ENCODE results near the gene TSPYL4.

TSPYL4 gene

GRCh38 chr6:116255246-116255800, 1.4 kb upstream of the TSPYL4 start:
- Mint-ChIP-seq H3K4me3 (no peak overlapping the region), H3K36me3 (ENCODE audit: low read depth) (peaks cover 34% of the 10 kb centered on the region), H3K27ac (no peak overlapping the region), H3K9me3 (no peaks in the 10 kb centered on the region), H3K27me3 (no peaks in the 10 kb centered on the region), H3K4me1 (ENCODE audit: low read depth) (peaks cover 4% of the 10 kb centered on the region)
- no peak for DNase-seq

GRCh38 chr6:116254297-116255056, 602 bp upstream of the TSPYL4 start:
- H3K36me3 Mint-ChIP-seq (ENCODE audit: low read depth): peaks cover 32% of the 10 kb centered on the region
- no peaks in the 10 kb centered on the region for H3K27me3 Mint-ChIP-seq
- DNase-seq: no peak
- no peaks in the 10 kb centered on the region for H3K9me3 Mint-ChIP-seq
- H3K27ac Mint-ChIP-seq: no peak overlapping the region
- no peak overlapping the region for H3K4me3 Mint-ChIP-seq
- H3K4me1 Mint-ChIP-seq (ENCODE audit: low read depth): peaks cover 2% of the 10 kb centered on the region

GRCh38 chr6:116253188-116253504, 729 bp downstream of the TSPYL4 start:
- H3K27ac Mint-ChIP-seq: no peak overlapping the region
- H3K36me3 Mint-ChIP-seq (ENCODE audit: low read depth): peaks cover 30% of the 10 kb centered on the region
- DNase-seq: peak; percentile 45
- H3K4me1 Mint-ChIP-seq (ENCODE audit: low read depth): peaks cover 14% of the 10 kb centered on the region
- H3K4me3 Mint-ChIP-seq: no peak overlapping the region
- no peaks in the 10 kb centered on the region for H3K27me3 Mint-ChIP-seq
- H3K9me3 Mint-ChIP-seq: no peaks in the 10 kb centered on the region

- peaks cover 13% of the 10 kb centered on the region for H3K4me1 Mint-ChIP-seq (ENCODE audit: low read depth)
- H3K36me3 Mint-ChIP-seq (ENCODE audit: low read depth): peaks cover 31% of the 10 kb centered on the region
- H3K4me3 Mint-ChIP-seq: no peak overlapping the region
- no peaks in the 10 kb centered on the region for H3K9me3 Mint-ChIP-seq
- H3K27me3 Mint-ChIP-seq: no peaks in the 10 kb centered on the region
- no peak for DNase-seq
- no peak overlapping the region for H3K27ac Mint-ChIP-seq
Measured at GRCh38 chr6:116251568-116252384, 2.1 kb downstream of the TSPYL4 start.

- no peak for DNase-seq
- peaks cover 17% of the 10 kb centered on the region for H3K4me1 Mint-ChIP-seq (ENCODE audit: low read depth)
- peaks cover 43% of the 10 kb centered on the region for H3K36me3 Mint-ChIP-seq (ENCODE audit: low read depth)
- H3K9me3 Mint-ChIP-seq: no peaks in the 10 kb centered on the region
- no peaks in the 10 kb centered on the region for H3K27me3 Mint-ChIP-seq
- H3K4me3 Mint-ChIP-seq: no peak overlapping the region
- no peak overlapping the region for H3K27ac Mint-ChIP-seq
Measured at GRCh38 chr6:116248577-116248976, 5.3 kb downstream of the TSPYL4 start.

GRCh38 chr6:116247285-116247684, 6.6 kb downstream of the TSPYL4 start:
- no peak overlapping the region for H3K27ac Mint-ChIP-seq
- H3K4me1 Mint-ChIP-seq (ENCODE audit: low read depth): peaks cover 17% of the 10 kb centered on the region
- DNase-seq: no peak
- H3K9me3 Mint-ChIP-seq: no peaks in the 10 kb centered on the region
- no peak overlapping the region for H3K4me3 Mint-ChIP-seq
- H3K27me3 Mint-ChIP-seq: no peaks in the 10 kb centered on the region
- peaks cover 40% of the 10 kb centered on the region for H3K36me3 Mint-ChIP-seq (ENCODE audit: low read depth)

- H3K27ac Mint-ChIP-seq: no peak overlapping the region
Measured at GRCh38 chr6:116246089-116246488, 7.8 kb downstream of the TSPYL4 start.

GRCh38 chr6:116244284-116244683, 9.6 kb downstream of the TSPYL4 start:
- no peak for DNase-seq
- H3K9me3 Mint-ChIP-seq: no peaks in the 10 kb centered on the region

More at GRCh38 chr6:116246089-116246488, 7.8 kb downstream of the TSPYL4 start:
- H3K27me3 Mint-ChIP-seq: no peaks in the 10 kb centered on the region
- H3K9me3 Mint-ChIP-seq: no peaks in the 10 kb centered on the region
- peaks cover 17% of the 10 kb centered on the region for H3K4me1 Mint-ChIP-seq (ENCODE audit: low read depth)
- H3K36me3 Mint-ChIP-seq (ENCODE audit: low read depth): peaks cover 32% of the 10 kb centered on the region
- no peak overlapping the region for H3K4me3 Mint-ChIP-seq
- DNase-seq: no peak

GRCh38 chr6:116239856-116240255, 14.0 kb downstream of the TSPYL4 start:
- no peaks in the 10 kb centered on the region for H3K9me3 Mint-ChIP-seq
- no peak for DNase-seq
- H3K27me3 Mint-ChIP-seq: no peaks in the 10 kb centered on the region
- no peaks in the 10 kb centered on the region for H3K4me1 Mint-ChIP-seq (ENCODE audit: low read depth)
- no peak overlapping the region for H3K27ac Mint-ChIP-seq
- no peak overlapping the region for H3K4me3 Mint-ChIP-seq
- peaks cover 45% of the 10 kb centered on the region for H3K36me3 Mint-ChIP-seq (ENCODE audit: low read depth)

More at GRCh38 chr6:116244284-116244683, 9.6 kb downstream of the TSPYL4 start:
- no peak overlapping the region for H3K27ac Mint-ChIP-seq
- H3K27me3 Mint-ChIP-seq: no peaks in the 10 kb centered on the region
- H3K36me3 Mint-ChIP-seq (ENCODE audit: low read depth): peaks cover 30% of the 10 kb centered on the region
- H3K4me3 Mint-ChIP-seq: no peak overlapping the region
- peaks cover 15% of the 10 kb centered on the region for H3K4me1 Mint-ChIP-seq (ENCODE audit: low read depth)

- no peaks in the 10 kb centered on the region for H3K4me1 Mint-ChIP-seq (ENCODE audit: low read depth)
- peaks cover 42% of the 10 kb centered on the region for H3K36me3 Mint-ChIP-seq (ENCODE audit: low read depth)
- H3K27ac Mint-ChIP-seq: no peak overlapping the region
- no peaks in the 10 kb centered on the region for H3K9me3 Mint-ChIP-seq
- H3K27me3 Mint-ChIP-seq: no peaks in the 10 kb centered on the region
- DNase-seq: no peak
- no peak overlapping the region for H3K4me3 Mint-ChIP-seq
Measured at GRCh38 chr6:116239256-116239655, 14.6 kb downstream of the TSPYL4 start.

GRCh38 chr6:116238083-116238482, 15.8 kb downstream of the TSPYL4 start:
- Mint-ChIP-seq H3K4me1 (ENCODE audit: low read depth) (no peaks in the 10 kb centered on the region), H3K4me3 (no peak overlapping the region), H3K9me3 (no peaks in the 10 kb centered on the region), H3K27ac (no peak overlapping the region), H3K36me3 (ENCODE audit: low read depth) (peaks cover 37% of the 10 kb centered on the region), H3K27me3 (no peaks in the 10 kb centered on the region)
- no peak for DNase-seq

- no peak overlapping the region for H3K27ac Mint-ChIP-seq
- no peak overlapping the region for H3K4me3 Mint-ChIP-seq
- no peaks in the 10 kb centered on the region for H3K4me1 Mint-ChIP-seq (ENCODE audit: low read depth)
- H3K9me3 Mint-ChIP-seq: no peaks in the 10 kb centered on the region
- H3K27me3 Mint-ChIP-seq: no peaks in the 10 kb centered on the region
- H3K36me3 Mint-ChIP-seq (ENCODE audit: low read depth): peaks cover 32% of the 10 kb centered on the region
- no peak for DNase-seq
Measured at GRCh38 chr6:116234689-116235088, 19.2 kb downstream of the TSPYL4 start.

- Mint-ChIP-seq H3K27ac (no peak overlapping the region), H3K36me3 (ENCODE audit: low read depth) (peaks cover 11% of the 10 kb centered on the region), H3K9me3 (no peaks in the 10 kb centered on the region), H3K4me1 (ENCODE audit: low read depth) (no peaks in the 10 kb centered on the region), H3K4me3 (no peak overlapping the region), H3K27me3 (no peaks in the 10 kb centered on the region)
- no peak for DNase-seq
Measured at GRCh38 chr6:116229287-116229913, 24.5 kb downstream of the TSPYL4 start.

GRCh38 chr6:116223355-116223754, 30.5 kb downstream of the TSPYL4 start:
- H3K36me3 Mint-ChIP-seq (ENCODE audit: low read depth): peaks cover 35% of the 10 kb centered on the region
- no peak for DNase-seq
- H3K4me1 Mint-ChIP-seq (ENCODE audit: low read depth): no peaks in the 10 kb centered on the region
- H3K27me3 Mint-ChIP-seq: no peaks in the 10 kb centered on the region
- no peak overlapping the region for H3K27ac Mint-ChIP-seq
- H3K4me3 Mint-ChIP-seq: no peak overlapping the region
- H3K9me3 Mint-ChIP-seq: no peaks in the 10 kb centered on the region
